Ectodermal cell (in vitro differentiated cells): ENCODE measurements around the gene ZIC1.

ENCODE experiments used
- H3K27ac ChIP-seq: 2 replicates; pipeline ENCODE4 v1.7.0; 2013; ENCODE audit warnings: mild to moderate bottlenecking, low read depth, low read length; ENCODE audit not compliant: insufficient read depth, poor library complexity, severe bottlenecking
- H3K27me3 ChIP-seq: 2 replicates; pipeline ENCODE4 v1.7.0; 2013; ENCODE audit warnings: mild to moderate bottlenecking, low read length; ENCODE audit not compliant: insufficient read depth, control insufficient read depth, poor library complexity, severe bottlenecking
- H3K36me3 ChIP-seq: one replicate; pipeline ENCODE4 v1.7.0; 2013; ENCODE audit warnings: low read length; ENCODE audit not compliant: control insufficient read depth, insufficient read depth
- H3K4me1 ChIP-seq: one replicate; pipeline ENCODE4 v1.7.0; 2013; ENCODE audit warnings: low read length; ENCODE audit not compliant: control insufficient read depth, insufficient read depth
- H3K4me3 ChIP-seq: 2 replicates; pipeline ENCODE4 v1.7.0; 2013; ENCODE audit warnings: low read depth, low read length, control low read depth; ENCODE audit not compliant: insufficient read depth
- H3K9me3 ChIP-seq: 2 replicates; pipeline ENCODE4 v1.7.0; 2013; ENCODE audit warnings: mild to moderate bottlenecking, low read length, moderate library complexity; ENCODE audit not compliant: control insufficient read depth
- WGBS, 2 experiments: methylation state at CpG; one replicate each; pipeline ENCODE4 v1.1.7; 2013; ENCODE audit warnings: missing lambda C conversion rate in 2 of 2; 5-methylcytosine and 5-hydroxymethylcytosine counted together

Gene ZIC1

DNA sequence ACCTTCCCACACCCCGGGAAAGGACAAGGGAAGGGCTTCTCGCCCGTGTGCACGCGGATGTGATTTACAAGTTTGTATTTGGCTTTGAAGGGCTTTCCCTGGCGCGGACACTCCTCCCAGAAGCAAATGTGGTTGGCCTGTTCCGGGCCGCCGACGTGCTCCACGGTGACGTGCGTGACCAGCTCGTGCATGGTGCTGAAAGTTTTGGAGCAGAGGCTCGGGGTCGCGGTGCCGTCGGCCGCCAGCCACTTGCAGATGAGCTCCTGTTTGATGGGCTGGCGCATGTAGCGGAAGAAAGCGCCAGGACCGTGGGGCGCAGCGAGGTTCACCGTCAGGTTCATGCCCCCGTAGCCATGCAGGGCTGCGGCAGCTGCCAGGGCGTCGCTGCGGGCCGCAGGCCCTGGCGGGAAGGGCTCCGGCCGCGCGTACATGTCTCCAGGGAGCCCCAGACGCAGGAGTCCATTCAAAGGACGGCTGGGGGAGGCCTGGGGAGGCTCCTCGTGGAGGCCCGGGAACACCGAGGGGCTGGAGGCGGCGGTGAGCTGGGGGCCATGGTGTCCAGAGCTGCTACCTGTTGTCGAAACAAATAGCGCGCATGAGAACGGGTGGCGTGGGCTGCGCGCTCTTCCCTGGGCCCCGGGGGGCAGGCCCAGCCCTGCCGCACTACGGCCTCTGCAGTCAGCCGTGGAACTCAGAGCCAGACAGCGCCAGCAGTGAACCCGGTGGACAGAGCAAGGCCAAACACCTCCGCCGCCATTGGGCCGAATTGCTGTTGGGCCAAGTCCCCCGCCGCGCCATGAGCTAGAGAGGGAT, 13.1 kb upstream of the ZIC1 start:
- no peaks in the 10 kb centered on the region for H3K36me3 ChIP-seq
- no peaks in the 10 kb centered on the region for H3K9me3 ChIP-seq
- H3K4me3 ChIP-seq, result peak overlapping the region; percentile 8
- 1% methylated on average over 65 of the region's 65 CpGs for WGBS, 2 experiments
- peaks cover 21% of the 10 kb centered on the region for H3K4me1 ChIP-seq
- H3K27ac ChIP-seq, result no peak overlapping the region
- peaks cover 100% of the 10 kb centered on the region for H3K27me3 ChIP-seq

DNA sequence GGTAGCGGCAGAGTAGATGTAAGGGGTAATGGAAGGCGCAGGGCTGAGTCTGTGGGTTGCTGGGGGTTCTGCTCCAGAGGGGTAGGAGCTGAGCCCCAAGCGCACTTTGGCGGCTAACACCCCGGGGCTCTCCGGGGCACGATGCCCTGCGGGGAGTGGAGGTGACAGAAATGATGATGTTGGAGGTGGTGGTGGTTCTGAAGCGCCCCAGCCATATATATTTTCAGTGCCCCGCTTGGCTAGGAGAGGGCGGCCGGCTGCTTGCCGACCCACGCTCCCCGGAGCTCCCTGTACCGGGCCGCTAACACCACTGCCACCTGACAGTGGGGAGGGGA, 12.5 kb upstream of the ZIC1 start:
- Histone ChIP-seq H3K36me3 (no peaks in the 10 kb centered on the region), H3K27me3 (peaks cover 100% of the 10 kb centered on the region), H3K4me1 (peaks cover 21% of the 10 kb centered on the region), H3K4me3 (peak overlapping the region; percentile 8), H3K9me3 (no peaks in the 10 kb centered on the region), H3K27ac (peak overlapping the region; percentile 3)
- WGBS, 2 experiments, result 1% methylated on average over 17 of the region's 17 CpGs

DNA sequence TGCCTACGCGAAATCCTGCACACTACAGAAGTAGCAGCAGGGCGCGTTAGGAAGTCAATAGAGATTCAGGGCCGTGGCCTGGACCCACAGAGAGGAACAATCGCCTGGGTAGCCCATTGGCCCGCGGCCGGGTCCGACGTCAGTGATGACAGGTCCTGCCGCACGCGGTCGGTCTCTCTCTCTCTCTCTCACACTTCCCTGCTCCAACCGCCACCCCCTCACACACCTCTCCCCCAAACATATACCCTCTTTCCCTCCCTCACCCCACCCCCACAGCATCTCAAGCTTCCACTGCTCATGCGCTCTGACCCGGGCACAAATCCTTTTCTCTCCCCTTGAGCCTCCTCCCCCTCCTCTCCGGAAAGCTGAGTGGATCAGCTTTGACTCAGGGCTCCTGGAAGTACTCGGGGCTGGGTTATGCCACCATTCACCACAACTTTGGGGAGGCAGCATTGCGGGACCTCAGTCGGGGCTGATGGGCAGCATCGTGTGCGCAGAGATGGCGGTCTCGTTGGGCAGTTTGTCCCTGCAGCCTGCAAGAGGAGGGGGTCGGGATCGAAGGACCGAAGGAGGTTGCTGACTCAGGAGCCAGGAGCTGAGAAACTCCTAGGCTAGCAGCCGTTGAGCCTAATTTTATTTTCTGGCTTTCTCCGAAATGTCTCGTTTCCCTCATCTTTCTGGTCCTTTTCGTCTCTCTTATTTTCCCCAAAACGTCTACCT, 11.8 kb upstream of the ZIC1 start:
- Histone ChIP-seq H3K36me3 (no peaks in the 10 kb centered on the region), H3K27me3 (peaks cover 100% of the 10 kb centered on the region), H3K4me1 (peaks cover 21% of the 10 kb centered on the region), H3K27ac (peak overlapping the region; percentile 48), H3K9me3 (no peaks in the 10 kb centered on the region), H3K4me3 (peak overlapping the region; percentile 33)
- 0 to 1% methylated on average over 34 of the region's 34 CpGs for WGBS, 2 experiments

DNA sequence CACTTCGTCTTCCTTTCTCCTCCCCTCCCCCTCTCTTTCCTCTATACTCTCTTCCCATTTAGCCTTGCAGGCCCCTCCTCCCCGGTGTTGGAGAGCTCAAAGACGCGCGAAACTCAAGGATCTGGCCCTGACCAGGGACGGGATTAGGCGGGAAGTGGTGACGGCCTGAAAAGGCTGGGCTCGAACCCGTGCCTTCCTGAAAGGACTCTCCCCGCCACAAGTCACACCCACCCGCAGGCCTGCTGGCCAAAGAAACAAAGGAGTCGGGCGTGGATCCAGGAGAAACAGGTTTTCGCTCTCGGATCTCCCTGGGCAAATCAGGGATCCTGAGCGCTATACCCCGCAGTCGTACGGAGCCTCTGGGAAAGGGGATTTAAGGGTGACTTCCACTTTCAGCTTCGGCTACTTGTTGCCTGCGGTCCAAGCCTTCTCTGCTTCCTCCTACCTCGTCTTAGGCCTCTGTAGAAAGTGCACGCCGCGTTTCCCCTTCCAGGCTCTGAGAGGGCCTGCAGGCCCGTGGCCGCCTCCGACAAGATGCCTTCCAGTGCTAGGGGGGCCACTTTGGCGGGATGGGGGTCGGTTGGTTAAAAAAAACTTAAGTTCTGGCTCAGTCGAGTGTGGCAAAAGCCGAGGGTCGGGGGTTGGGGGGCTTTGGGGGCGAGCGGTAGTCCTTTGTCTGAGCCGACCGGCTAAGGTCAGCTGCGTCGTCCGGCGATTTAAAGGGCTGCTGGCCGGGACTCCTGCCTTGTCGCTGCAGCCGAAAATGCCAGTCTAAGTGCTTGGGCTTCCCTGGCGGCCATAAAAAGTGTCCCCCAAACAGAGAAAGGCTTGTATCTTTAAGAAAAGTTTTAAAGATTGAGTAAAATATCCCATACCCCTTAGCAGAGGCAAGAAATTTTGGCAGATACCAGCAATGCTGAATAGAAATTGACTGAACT, 11.0 kb upstream of the ZIC1 start:
- peaks cover 16% of the 10 kb centered on the region for H3K4me1 ChIP-seq
- H3K9me3 ChIP-seq, result no peaks in the 10 kb centered on the region
- peak overlapping the region; percentile 33 for H3K4me3 ChIP-seq
- H3K27me3 ChIP-seq, result peaks cover 100% of the 10 kb centered on the region
- WGBS, 2 experiments, result 3% methylated on average over 46 of the region's 46 CpGs
- H3K27ac ChIP-seq, result peak overlapping the region; percentile 48
- H3K36me3 ChIP-seq, result no peaks in the 10 kb centered on the region

DNA sequence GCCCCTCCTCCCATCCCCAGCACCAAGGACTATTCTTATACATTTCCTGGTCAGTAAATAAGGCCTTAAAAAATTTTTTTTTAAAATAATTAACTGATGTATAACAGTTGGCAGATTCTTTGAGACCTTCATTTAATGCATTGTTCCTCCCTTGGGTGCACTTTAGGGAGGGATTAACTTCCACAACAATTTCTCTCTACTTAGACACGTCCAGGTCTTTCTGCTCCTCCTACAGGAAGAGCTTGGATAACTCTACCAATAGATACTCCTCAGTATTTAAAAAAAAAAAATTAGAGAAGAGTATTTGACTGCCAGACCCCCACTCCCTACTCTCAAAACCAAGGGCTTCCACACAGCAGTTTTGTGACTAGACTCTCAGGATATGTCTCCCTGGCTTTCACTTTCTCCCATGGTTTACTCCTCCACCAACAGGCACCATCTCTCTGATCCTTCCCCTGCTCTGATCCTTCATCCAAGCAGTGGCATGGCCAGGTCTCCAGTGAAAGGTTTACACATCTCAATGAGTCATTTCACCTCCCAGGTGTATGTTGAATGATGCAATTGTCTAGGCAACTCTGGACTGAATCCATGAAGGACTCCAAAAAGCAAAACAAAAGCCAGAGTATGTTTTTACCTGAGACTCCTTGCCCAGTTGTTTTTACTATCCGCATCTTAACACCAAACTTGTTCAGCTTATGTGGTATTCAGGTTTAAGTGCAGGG, 10.2 kb upstream of the ZIC1 start:
- WGBS, 2 experiments, result 76 to 86% methylated on average over 1 to 2 of the region's 2 CpGs
- H3K4me1 ChIP-seq, result peaks cover 24% of the 10 kb centered on the region
- H3K27me3 ChIP-seq, result peaks cover 100% of the 10 kb centered on the region
- no peaks in the 10 kb centered on the region for H3K9me3 ChIP-seq
- no peak overlapping the region for H3K27ac ChIP-seq
- H3K36me3 ChIP-seq, result no peaks in the 10 kb centered on the region
- peak overlapping the region; percentile 33 for H3K4me3 ChIP-seq

DNA sequence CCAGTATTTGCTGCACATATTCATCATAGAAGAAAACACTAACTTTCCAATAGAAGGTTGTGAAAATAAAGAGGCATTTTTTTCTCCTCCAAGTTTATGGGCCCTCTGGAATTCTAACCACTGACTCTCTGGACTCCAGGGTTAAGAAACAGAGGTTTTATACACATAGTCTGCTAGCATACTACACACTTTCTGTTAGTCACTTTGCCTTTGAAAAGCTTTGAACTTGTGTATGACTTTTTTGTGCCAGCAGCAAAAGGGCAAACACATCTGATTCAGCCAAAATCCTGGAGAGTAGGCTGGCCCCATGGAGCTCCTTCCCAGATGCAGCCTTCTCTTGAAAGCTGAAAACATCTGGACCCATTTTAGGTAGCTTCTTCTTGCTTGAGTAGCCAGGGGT, 9.1 kb upstream of the ZIC1 start:
- Histone ChIP-seq H3K36me3 (no peaks in the 10 kb centered on the region), H3K4me1 (peaks cover 33% of the 10 kb centered on the region), H3K27me3 (peaks cover 100% of the 10 kb centered on the region), H3K27ac (no peak overlapping the region), H3K9me3 (no peaks in the 10 kb centered on the region), H3K4me3 (no peak overlapping the region)

DNA sequence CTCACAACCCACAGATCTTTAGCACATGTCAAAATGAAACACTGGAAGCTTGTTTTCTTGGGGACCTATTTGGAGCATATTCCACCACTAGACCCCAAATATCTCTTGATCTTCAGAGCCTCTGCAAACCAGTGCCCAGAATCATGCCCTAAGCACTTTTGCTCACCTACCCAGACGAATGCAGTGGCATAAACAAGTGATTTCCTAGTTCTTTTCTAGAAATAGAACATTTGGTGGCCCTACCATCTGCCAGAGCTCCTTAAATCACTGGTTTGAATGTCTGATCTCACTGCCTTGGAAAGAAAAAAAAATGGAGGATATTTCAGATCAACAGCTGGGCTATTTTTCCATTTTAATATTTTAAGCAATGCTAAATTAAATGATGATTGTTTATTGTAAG, 8.2 kb upstream of the ZIC1 start:
- no peak overlapping the region for H3K4me3 ChIP-seq
- peaks cover 100% of the 10 kb centered on the region for H3K27me3 ChIP-seq
- no peaks in the 10 kb centered on the region for H3K36me3 ChIP-seq
- no peaks in the 10 kb centered on the region for H3K9me3 ChIP-seq
- 76 to 78% methylated on average over 1 of the region's 1 CpG for WGBS, 2 experiments
- no peak overlapping the region for H3K27ac ChIP-seq
- H3K4me1 ChIP-seq, result peaks cover 40% of the 10 kb centered on the region

DNA sequence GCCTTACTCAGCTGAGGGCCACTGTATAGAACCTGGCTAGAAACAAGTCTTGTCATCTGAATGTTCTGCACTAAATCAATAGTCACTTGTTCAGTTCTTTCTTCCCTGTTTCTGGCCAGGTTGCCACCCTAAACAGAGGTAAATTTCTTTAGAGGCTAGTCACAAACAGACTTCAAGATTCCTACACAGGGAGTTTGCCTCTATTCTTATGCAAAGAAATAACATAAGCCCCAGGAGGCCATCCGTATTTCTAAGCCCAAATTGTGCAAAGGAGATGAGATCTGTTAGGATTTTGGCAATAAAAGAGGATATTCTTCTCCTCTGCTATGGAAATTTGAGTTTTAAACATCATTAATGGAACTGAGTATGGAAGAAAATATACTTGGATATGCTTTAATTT, 7.7 kb upstream of the ZIC1 start:
- H3K4me3 ChIP-seq, result no peak overlapping the region
- peaks cover 40% of the 10 kb centered on the region for H3K4me1 ChIP-seq
- 24 to 27% methylated on average over 1 of the region's 1 CpG for WGBS, 2 experiments
- H3K36me3 ChIP-seq, result no peaks in the 10 kb centered on the region
- H3K9me3 ChIP-seq, result no peaks in the 10 kb centered on the region
- H3K27ac ChIP-seq, result no peak overlapping the region
- peaks cover 100% of the 10 kb centered on the region for H3K27me3 ChIP-seq

DNA sequence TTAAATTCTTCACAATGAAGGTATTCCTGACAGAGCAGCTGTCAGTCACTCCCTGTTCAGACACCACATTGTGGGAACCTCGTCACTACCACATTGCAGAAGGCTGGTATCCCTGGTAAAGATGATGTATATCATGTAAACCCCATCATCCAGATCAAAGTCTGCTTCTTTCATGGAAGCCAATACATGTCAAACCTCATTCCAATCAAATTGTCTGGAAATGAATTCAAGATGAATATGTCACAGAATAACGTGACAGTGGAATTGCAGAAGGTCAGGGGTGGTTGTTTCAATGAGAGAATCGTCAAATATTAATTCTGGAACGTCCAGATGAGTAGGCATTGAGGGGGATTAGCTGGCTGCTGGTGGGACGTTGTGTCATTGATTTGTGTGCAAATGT, 7.0 kb upstream of the ZIC1 start:
- no peak overlapping the region for H3K27ac ChIP-seq
- no peaks in the 10 kb centered on the region for H3K9me3 ChIP-seq
- H3K4me1 ChIP-seq, result peaks cover 37% of the 10 kb centered on the region
- WGBS, 2 experiments, result 65 to 66% methylated on average over 4 to 5 of the region's 5 CpGs
- no peaks in the 10 kb centered on the region for H3K36me3 ChIP-seq
- H3K27me3 ChIP-seq, result peaks cover 100% of the 10 kb centered on the region
- H3K4me3 ChIP-seq, result no peak overlapping the region
